Measurements from ENCODE around the gene OVOL1. TPM values are rescaled to one million over a fixed set of nuclear protein-coding genes. Genes with fewer than 3 reads are reported as not detected.
A peak's percentile ranks its signal among the peaks of the same experiment; 100 is the strongest.

The OVOL1 gene
- total RNA-seq, 1 donor, result not detected

DNA sequence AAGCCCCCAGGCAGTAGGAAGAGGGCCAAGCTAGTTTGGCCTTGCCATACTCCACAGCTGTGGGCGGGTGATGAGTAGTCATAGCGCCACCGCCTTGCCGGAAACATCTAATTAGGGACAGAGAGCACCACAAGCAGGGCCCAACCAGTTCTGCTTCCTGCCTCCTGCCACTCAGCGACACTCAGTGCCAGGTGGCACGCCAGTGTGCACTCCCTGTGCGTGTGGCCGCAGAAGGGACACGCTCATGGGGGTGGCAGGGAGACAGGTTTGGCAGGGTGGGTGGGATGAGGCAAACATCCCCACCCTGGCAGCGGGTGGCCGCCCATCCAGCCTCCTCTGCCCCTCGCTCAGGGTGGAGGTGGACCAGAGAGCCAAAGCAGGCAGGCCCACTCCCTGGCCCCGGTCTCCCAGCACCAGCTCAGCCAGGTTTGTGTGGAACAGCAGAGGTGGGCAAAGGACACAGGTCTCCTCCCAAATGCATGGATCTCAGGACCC is 4.9 kb downstream of the OVOL1 start:
- DNase-seq (ENCODE audit: low read depth), result no peak
- TF ChIP-seq, protein P1, sequence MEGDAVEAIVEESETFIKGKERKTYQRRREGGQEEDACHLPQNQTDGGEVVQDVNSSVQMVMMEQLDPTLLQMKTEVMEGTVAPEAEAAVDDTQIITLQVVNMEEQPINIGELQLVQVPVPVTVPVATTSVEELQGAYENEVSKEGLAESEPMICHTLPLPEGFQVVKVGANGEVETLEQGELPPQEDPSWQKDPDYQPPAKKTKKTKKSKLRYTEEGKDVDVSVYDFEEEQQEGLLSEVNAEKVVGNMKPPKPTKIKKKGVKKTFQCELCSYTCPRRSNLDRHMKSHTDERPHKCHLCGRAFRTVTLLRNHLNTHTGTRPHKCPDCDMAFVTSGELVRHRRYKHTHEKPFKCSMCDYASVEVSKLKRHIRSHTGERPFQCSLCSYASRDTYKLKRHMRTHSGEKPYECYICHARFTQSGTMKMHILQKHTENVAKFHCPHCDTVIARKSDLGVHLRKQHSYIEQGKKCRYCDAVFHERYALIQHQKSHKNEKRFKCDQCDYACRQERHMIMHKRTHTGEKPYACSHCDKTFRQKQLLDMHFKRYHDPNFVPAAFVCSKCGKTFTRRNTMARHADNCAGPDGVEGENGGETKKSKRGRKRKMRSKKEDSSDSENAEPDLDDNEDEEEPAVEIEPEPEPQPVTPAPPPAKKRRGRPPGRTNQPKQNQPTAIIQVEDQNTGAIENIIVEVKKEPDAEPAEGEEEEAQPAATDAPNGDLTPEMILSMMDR (IDR thresholded peaks at IDR 0.05; ENCODE audit: insufficient read depth, low read depth, low read length), result no peak
- H3K4me3 ChIP-seq (ENCODE audit: low read depth, low read length), result no peak overlapping the region

- no peak for DNase-seq (ENCODE audit: low read depth)
- TF ChIP-seq, protein P1 (IDR thresholded peaks at IDR 0.05; ENCODE audit: insufficient read depth, low read depth, low read length), result no peak
- H3K4me3 ChIP-seq (ENCODE audit: low read depth, low read length), result no peak overlapping the region
Measured at GRCh38 chr11:65792456-65792855, 5.6 kb downstream of the OVOL1 start.

DNA sequence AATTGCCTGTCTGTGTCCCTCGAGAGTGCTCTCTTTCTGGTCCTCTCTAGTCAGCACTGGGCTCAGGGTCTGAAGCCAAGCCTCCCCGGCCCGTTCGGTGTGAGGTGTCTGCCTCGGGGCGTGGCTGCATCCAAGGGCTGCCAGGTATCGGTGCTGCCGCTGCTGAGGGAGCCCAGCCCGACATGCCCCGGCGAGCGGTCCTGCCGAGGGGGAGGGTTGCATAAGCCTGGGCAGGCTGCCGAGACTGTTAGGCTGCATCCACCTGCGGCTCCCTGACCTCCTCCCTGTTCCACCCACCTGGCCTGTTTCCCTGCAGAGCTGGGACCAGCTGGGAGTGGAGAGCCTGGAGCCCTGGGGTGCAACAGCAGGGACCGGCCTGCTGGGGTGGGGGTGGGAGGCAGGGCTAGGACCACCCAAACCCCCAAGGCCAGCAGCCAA is 6.3 kb downstream of the OVOL1 start:
- TF ChIP-seq, protein P1 (IDR thresholded peaks at IDR 0.05; ENCODE audit: insufficient read depth, low read depth, low read length), result no peak
- DNase-seq (ENCODE audit: low read depth), result no peak

DNA sequence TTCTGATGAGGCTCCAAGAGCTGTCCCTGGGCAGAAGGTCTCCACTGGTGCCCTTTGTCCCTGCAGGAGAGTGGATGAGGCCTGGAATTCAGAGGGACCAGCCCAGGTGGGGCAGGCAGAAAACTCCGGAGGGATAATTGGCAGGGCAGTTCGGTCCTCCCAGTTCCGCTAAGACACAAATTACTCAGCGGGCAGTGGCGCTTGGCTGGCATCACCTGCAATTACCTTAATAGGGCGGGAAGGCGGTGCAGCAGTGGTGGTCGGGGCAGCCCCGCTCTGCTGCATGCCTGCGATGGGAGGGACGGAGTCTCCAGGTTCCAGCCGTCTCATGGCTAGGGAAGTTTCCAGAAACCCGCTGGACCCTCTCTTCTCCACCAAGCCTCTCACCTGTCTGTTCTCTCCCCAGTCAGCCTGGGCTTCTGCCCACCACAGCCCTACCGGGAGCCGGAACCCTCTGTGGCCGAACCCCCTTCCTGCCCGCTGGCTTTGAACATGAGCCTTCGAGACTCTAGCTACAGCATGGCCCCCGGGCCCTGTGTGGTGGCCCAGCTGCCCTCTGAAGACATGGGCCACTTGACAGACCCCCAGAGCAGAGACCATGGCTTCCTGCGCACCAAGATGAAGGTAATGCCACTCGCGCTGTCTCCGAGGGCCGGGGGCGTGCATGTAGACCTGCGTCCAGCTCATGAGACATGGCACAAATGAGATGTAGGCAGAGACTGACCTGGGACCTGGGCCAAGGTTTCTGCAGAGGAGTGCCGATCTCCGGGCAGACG is 7.0 kb downstream of the OVOL1 start:
- no peak for DNase-seq (ENCODE audit: low read depth)
- TF ChIP-seq, protein P1 (IDR thresholded peaks at IDR 0.05; ENCODE audit: insufficient read depth, low read depth, low read length), result no peak
- H3K4me3 ChIP-seq (ENCODE audit: low read depth, low read length), result no peak overlapping the region

More for the DNA sequence above, 6.3 kb downstream of the OVOL1 start:
- H3K4me3 ChIP-seq (ENCODE audit: low read depth, low read length), result no peak overlapping the region

GRCh38 chr11:65794570-65795510 is 8.0 kb downstream of the OVOL1 start:
- H3K4me3 ChIP-seq (ENCODE audit: low read depth, low read length), result no peak overlapping the region
- no peak for DNase-seq (ENCODE audit: low read depth)
- TF ChIP-seq, protein P1 (IDR thresholded peaks at IDR 0.05; ENCODE audit: insufficient read depth, low read depth, low read length), result no peak

DNA sequence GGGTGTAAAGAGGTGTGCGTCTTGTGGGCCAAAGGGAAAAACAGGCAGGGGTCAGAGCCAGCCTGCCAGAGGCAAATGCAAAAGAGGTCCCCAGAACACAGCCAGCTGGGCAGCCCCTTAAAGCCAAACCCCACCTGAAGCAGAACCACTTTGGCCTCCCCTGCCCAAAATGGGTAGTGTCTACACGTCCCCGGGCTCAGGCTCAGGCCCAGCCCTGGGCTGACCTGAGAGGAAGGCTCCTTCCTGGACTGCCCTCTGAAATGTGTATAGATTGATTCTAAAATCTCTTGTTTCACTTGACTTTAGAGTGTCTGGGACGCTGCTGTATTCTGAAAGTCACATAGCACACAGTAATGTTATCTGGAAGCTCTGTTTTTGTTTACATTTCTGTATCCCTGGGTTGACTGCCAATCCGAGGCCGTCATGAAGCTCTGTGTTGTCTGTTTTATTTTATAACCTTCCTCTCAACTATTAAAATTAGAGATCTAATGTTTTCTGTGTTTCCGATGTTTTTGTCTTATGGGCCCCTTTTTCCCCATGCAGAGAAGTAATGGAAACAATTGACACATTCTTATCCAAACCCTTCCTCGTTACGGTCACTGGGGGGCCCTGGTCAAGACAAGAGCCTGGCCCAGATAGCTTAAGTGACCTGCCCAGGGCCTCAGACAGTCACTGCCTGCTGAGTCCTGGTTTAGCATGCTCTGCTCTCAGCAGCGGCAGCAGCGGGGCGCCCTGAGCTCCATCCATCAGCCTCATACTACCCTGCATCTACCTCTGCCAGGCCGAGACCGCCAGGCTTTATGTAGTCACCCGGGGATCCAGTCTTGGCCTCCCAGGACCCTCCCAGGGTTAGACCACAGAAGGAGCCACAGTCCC is 10.1 kb downstream of the OVOL1 start:
- TF ChIP-seq, protein P1 (IDR thresholded peaks at IDR 0.05; ENCODE audit: insufficient read depth, low read depth, low read length), result no peak
- DNase-seq (ENCODE audit: low read depth), result peak; percentile 29

More for the DNA sequence above, 10.1 kb downstream of the OVOL1 start:
- no peak overlapping the region for H3K4me3 ChIP-seq (ENCODE audit: low read depth, low read length)

Measured in fibroblast of villous mesenchyme (primary cell).